EL (cell line): Measurements from ENCODE around the gene PGRMC1.
"Not testable (repeated sequence)": the region's sequence is repeated elsewhere in the genome, so short reads cannot be mapped to it uniquely, and the experiment has no call there.

Experiments used
- DNase-seq: peaks from one replicate; pipeline ENCODE4 v3.0.0-alpha.2; 2016

Gene PGRMC1

DNA sequence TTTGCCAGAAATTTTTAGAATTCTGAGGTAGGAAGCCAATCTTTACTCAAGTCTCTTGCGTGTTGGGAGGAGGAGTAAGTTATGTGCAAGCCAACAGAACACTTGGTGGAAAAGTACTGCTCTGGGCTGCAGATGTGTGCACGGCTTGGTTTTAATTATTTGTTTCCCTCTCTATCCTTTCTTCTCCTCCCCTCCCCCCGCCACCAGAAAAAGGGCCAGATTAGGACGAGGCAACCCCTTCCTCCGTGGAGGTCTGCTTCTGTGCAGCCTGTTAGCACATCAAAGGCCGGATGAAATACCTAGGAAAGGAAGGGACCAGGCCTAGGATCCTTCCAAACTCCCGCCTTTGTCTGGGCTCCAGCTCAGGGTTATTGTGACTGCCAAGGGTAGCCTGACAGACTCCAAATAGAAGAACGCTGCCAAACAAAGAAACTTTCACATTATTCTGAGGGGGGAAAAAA is 1.0 kb upstream of the PGRMC1 start:
- no peak for DNase-seq

DNA sequence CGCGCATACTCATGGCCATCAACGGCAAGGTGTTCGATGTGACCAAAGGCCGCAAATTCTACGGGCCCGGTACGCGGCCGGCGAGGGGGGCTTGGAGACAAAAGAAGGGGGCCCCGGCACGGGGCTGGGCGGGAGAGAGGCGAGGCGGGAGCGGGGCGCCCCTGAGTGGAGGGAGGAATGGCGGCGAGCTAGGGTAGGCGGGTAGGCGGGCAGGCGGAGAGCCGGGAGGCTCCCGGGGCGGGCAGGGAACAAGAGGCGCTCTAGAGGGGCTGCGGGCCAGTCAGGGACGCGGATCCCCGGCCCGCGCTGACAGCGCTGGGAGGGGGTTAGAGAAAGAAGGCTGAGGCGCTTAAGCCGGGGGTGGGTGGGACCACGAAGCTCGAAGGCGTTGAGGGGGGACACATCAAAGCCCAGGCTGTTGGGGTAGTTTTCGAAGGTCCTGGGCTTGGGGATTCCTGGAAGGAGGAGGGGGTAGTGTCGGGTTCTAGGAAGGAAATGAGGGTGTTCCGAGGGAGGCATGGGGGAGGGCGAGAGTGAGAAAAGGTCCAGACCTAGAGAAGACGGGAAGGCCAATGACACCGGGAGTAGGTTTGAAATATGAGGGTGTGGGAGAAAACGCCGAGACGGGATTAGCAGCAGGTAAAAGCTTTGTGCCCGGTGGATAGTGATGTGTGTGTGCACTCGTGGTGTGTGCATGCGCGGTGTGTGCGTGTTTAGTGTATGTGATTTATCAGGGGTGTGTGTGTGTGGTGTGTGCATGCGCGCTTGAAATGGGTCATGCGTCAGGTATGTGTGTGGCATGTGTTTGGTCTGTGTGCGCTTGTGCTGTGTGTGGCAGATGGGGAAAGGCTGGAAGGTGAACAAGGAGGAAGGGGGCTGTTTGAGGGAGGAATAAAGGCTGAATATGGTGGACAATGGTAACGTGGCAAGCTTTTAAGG is 807 bp downstream of the PGRMC1 start:
- peak; percentile 60 for DNase-seq

GRCh38 chrX:119237562-119237942 is 1.5 kb downstream of the PGRMC1 start:
- no peak for DNase-seq

GRCh38 chrX:119238557-119238956 is 2.5 kb downstream of the PGRMC1 start:
- peak; percentile 53 for DNase-seq

GRCh38 chrX:119240356-119240755 is 4.3 kb downstream of the PGRMC1 start:
- DNase-seq, result peak; percentile 77

DNA sequence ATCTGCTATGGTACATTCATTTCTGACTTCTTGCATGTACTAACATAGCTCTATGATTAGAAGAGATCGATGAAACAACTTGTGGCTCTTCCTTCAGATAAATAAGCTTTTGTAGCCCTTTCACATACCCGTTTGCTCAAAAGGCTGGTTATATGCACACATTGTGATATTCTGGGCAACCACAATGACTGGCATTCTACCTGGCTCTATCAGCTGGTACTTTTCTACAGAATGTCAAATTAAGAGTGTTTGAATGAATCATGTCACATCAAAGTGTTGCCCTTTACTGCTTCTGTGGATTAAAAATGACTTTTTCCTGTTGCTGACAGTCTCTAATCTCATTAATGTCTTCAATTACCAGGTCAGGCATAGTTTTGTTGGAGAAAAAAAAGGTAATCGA is 11.6 kb downstream of the PGRMC1 start:
- DNase-seq, result no peak

- no peak for DNase-seq
These were observed 13.8 kb downstream of the PGRMC1 start for GRCh38 chrX:119249891-119250290.

GRCh38 chrX:119251386-119251785 is 15.3 kb downstream of the PGRMC1 start:
- DNase-seq, result no peak

GRCh38 chrX:119252716-119253115 is 16.6 kb downstream of the PGRMC1 start:
- DNase-seq, result no peak

- peak; percentile 15 for DNase-seq
These were observed 30.4 kb downstream of the PGRMC1 start for GRCh38 chrX:119266364-119266995.

- not testable (repeated sequence) for DNase-seq
These were observed 31.0 kb downstream of the PGRMC1 start for GRCh38 chrX:119267115-119267514.

DNA sequence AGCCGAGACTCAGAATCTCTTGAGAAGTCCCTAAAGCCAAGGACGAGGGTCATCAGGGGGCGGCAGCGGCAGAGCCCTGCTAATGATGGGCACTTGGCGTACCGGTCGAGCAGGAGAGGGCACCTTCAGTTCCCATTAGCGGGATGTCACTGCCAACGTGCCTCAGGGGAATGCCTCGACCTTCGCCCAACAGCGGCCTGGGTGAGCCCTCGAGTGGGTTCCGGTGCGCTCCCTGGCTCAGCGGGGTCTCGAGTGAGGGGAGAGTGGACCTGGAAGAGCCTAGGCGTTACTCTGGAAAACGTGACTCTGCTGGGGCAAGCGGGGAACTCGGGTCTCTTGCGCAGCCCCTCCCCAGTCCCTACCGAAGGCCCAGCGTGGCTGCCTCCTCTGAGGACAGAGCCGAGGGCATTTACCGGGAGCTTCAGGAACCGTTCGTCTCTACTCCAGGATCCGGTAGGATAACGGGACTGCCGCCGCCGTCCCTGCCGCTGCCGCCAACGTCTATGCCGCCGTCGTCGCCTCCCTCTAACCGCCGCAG is 36.9 kb downstream of the PGRMC1 start:
- DNase-seq, result no peak

GRCh38 chrX:119273420-119274192 is 37.5 kb downstream of the PGRMC1 start:
- peak; percentile 6 for DNase-seq

GRCh38 chrX:119282347-119282746 is 46.3 kb downstream of the PGRMC1 start:
- not testable (repeated sequence) for DNase-seq

GRCh38 chrX:119288890-119289393 is 52.9 kb downstream of the PGRMC1 start:
- no peak for DNase-seq

DNA sequence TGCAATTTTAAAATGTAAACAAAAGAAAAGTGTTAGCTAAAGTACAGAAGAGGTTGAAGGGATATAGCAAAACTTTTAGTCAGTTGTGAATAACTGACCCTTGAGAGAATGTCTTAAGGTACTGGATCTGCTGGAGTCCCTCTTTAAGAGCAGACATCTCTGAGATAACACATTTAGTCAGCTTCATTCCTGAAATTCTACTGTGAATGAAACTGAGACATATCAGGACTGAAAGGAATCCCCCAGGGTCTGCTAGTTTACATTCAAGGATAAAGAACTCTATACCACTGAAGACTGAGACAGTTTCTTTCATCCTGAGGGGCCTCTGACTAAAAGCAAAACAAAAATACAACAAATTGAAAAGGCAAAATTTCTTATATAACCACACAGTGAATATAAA is 54.4 kb downstream of the PGRMC1 start:
- DNase-seq, result no peak

GRCh38 chrX:119291246-119291645 is 55.2 kb downstream of the PGRMC1 start:
- not testable (repeated sequence) for DNase-seq

DNA sequence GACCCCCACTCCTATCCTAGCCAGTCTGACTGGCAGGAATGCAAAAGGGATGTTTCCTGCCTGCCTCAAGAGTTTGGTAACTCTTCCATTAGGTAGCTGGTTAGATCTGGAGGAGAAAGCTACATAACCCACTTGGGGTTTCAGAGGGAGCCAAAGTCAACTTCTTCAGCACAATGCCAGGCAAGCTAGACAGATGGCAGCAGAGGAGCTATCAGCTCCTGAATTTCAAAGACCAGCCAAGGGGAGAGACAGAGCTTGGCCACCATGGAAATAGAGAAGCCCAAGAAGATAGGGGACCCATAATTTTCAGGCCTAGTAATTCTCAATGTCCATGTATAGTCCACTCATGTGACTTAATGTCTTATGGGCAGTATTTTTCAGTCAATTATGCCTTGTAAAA is 56.4 kb downstream of the PGRMC1 start:
- DNase-seq, result no peak
